ENCODE results near the gene ANKS3. TPM values are rescaled to one million over a fixed set of nuclear protein-coding genes. Genes with fewer than 3 reads are reported as not detected.

ANKS3 gene
- total RNA-seq, 2 donors from 2014 or later: 29.8 to 41.8 TPM

DNA sequence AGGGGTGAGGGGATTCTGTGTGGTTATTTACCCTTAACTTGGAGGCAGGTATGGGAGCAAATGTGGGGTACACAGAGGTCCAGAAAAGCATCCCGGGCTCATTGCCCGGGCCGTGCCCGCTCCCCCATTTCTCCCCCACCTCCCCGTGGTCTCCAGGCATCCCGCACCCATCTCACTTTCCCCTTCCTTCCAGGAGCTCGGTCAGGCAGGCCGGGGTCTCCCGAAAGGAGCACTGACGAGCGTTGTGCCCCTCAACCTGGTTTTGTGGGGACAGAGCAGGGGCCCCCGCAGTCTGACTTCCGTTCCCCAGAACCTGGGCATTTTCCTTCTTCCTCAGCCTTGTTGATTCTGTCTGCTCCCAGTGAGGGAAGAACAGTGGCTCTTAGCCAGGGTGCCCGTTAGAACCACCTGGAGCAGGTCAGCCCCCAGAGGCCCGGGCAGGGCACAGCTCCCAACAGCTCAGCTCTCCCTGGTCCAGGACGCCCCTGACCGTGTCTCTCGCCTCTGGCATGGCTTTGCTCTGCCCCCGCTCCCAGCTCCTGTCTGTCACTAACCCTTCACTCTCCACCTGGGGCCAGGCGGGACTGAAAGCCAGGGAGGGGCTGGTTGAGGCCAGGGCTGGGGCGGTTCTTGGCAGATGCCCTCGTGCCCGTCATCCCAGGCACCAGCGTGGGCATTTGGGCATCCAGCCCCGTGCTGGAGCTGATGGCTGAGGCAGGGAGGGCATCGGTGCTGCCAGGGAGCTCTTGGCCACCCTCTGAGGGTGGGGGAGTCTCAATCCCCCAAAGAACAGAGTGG is 53.2 kb downstream of the ANKS3 start:
- TF ChIP-seq, protein P1, sequence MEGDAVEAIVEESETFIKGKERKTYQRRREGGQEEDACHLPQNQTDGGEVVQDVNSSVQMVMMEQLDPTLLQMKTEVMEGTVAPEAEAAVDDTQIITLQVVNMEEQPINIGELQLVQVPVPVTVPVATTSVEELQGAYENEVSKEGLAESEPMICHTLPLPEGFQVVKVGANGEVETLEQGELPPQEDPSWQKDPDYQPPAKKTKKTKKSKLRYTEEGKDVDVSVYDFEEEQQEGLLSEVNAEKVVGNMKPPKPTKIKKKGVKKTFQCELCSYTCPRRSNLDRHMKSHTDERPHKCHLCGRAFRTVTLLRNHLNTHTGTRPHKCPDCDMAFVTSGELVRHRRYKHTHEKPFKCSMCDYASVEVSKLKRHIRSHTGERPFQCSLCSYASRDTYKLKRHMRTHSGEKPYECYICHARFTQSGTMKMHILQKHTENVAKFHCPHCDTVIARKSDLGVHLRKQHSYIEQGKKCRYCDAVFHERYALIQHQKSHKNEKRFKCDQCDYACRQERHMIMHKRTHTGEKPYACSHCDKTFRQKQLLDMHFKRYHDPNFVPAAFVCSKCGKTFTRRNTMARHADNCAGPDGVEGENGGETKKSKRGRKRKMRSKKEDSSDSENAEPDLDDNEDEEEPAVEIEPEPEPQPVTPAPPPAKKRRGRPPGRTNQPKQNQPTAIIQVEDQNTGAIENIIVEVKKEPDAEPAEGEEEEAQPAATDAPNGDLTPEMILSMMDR (IDR thresholded peaks at IDR 0.05): no peak
- Histone ChIP-seq H3K4me3 (no peak overlapping the region), H3K27ac (no peak overlapping the region), H3K9me3 (no peaks in the 10 kb centered on the region), H3K4me1 (ENCODE audit: control insufficient read depth in 1 of 2, low read depth in 2 of 2) (no peaks in the 10 kb centered on the region), H3K27me3 (replicated peaks; ENCODE audit: insufficient read depth) (no peaks in the 10 kb centered on the region), H3K36me3 (peaks cover 50% of the 10 kb centered on the region)
- ATAC-seq (ENCODE audit: insufficient number of reproducible peaks, low FRiP score, low read depth): no peak
- DNase-seq (ENCODE audit: low spot score): no peak

DNA sequence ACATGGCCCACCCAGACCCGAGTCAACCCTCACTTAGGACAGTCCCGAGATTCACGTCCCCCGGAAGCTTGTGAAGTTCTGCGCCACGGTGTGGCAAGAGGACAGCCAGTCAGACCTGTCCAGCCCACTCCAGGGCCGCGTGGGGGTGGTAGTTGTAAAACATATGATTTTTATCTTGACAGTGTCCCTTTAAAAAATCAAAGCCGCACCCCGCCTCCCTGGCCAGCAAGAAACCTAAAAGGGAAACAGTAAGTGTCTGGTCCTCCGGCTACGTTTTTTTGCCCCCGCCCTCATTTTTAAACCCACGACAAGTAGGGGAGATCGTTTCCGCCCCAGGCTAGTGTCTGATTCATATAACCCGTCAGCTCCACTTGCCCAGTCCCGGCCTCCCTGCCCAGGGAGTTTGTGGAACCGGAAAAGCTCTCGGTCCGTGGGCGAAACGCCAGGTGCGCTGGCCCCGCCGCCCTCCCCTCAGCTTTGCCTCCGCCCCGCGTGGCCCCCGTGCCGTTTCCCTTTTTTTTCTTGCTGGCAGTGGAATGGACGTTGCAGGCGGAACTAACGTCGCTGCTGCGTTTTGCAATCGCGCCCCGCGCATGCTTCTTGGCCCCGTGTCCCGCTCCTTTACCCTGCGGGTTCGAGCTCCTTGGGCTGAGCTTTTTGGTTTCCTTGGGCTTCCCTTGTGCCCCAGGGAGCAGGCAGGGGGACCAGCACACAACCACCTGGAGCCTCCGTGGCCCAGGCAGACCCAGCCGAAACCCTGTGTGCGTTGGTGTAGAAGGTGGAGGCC is 54.0 kb downstream of the ANKS3 start:
- H3K9me3 ChIP-seq: no peaks in the 10 kb centered on the region
- no peaks in the 10 kb centered on the region for H3K27me3 ChIP-seq (replicated peaks; ENCODE audit: insufficient read depth)
- DNase-seq (ENCODE audit: low spot score): no peak
- H3K4me3 ChIP-seq: no peak overlapping the region
- H3K4me1 ChIP-seq (ENCODE audit: control insufficient read depth in 1 of 2, low read depth in 2 of 2): no peaks in the 10 kb centered on the region
- H3K27ac ChIP-seq: no peak overlapping the region
- peaks cover 47% of the 10 kb centered on the region for H3K36me3 ChIP-seq
- ATAC-seq (ENCODE audit: insufficient number of reproducible peaks, low FRiP score, low read depth): no peak
- TF ChIP-seq, protein P1 (IDR thresholded peaks at IDR 0.05): no peak

DNA sequence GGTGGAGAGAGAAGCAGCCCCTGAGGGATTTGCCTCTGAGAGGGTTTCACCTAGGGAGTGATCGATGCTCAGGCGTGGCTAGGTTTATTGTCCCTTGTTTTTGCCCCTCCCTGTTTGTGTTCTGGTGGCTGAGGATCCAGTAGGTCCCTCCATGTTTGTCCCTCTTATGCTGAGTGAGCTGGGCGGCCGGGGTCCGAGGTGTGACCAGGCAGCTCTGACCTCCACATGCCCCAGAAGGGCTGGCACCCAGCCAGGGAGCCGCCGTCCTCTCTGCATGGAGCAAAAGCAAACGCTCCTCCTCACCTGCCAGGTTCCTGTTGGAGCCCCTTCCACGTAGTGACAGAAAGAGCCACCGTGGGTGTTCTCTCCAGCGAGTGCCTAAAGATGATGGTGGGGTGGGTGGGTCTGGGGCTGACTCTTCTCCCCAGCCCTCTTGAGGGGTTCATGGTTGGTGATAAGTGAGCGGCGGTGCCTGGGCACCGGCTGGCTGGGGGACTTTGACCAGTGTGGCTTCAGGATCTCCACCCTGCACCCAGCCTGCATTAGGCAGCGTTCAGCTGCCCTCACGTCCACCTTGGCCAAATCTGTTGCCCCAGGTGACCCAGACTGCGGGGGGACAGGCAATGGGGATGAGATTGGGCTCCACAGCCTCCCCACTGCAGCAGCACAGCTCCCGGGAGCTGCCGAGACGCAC is 54.8 kb downstream of the ANKS3 start:
- Histone ChIP-seq H3K27me3 (replicated peaks; ENCODE audit: insufficient read depth) (no peaks in the 10 kb centered on the region), H3K27ac (no peak overlapping the region), H3K4me3 (no peak overlapping the region), H3K9me3 (no peaks in the 10 kb centered on the region), H3K4me1 (ENCODE audit: control insufficient read depth in 1 of 2, low read depth in 2 of 2) (no peaks in the 10 kb centered on the region), H3K36me3 (peaks cover 41% of the 10 kb centered on the region)
- ATAC-seq (ENCODE audit: insufficient number of reproducible peaks, low FRiP score, low read depth): no peak
- TF ChIP-seq, protein P1 (IDR thresholded peaks at IDR 0.05): no peak
- DNase-seq (ENCODE audit: low spot score): no peak

DNA sequence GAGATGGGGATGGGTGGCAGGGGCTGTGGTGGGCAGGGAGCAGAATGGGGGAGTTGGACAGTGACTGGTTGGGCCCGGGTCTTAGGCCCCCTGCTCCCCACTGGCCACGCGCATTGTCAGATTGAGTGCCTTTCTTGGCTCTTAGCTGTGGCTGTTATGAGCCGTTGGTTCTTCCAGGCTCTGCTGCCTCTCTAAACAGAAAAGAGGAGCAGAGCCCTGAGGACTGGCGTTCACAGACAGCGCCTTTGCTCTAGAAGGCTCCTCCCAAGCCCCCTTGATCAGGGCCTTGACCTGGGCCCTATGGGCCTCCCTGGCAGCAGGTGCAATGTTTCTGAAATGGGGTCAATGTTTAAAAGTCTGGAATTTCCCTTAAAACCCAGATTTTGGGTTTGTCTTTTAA is 55.5 kb downstream of the ANKS3 start:
- Histone ChIP-seq H3K9me3 (no peaks in the 10 kb centered on the region), H3K27ac (no peak overlapping the region), H3K4me3 (no peak overlapping the region), H3K36me3 (peaks cover 35% of the 10 kb centered on the region), H3K27me3 (replicated peaks; ENCODE audit: insufficient read depth) (no peaks in the 10 kb centered on the region), H3K4me1 (ENCODE audit: control insufficient read depth in 1 of 2, low read depth in 2 of 2) (no peaks in the 10 kb centered on the region)
- ATAC-seq (ENCODE audit: insufficient number of reproducible peaks, low FRiP score, low read depth): no peak
- TF ChIP-seq, protein P1 (IDR thresholded peaks at IDR 0.05): no peak
- no peak for DNase-seq (ENCODE audit: low spot score)

DNA sequence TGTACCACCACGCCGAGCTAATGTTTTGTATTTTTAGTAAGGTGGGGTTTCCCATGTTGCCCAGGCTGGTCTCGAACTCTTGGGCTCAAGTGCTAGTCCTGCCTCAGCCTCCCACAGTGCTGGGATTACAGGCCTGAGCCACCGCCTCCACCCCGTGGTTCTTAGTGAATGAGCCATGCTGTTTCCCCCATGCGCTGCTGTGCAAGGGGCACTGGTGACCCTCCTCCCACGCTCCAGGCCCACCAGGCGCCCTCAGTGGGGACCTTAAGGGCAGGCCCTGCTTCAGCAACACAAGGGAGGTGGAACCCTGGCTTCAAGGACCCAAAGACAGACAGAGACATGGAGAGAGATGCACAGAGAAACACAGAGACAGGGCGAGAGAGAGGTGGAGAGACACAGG is 56.1 kb downstream of the ANKS3 start:
- no peaks in the 10 kb centered on the region for H3K27me3 ChIP-seq (replicated peaks; ENCODE audit: insufficient read depth)

More for the DNA sequence above, 56.1 kb downstream of the ANKS3 start:
- no peak for ATAC-seq (ENCODE audit: insufficient number of reproducible peaks, low FRiP score, low read depth)
- Histone ChIP-seq H3K4me3 (no peak overlapping the region), H3K27ac (no peak overlapping the region), H3K4me1 (ENCODE audit: control insufficient read depth in 1 of 2, low read depth in 2 of 2) (no peaks in the 10 kb centered on the region), H3K9me3 (no peaks in the 10 kb centered on the region), H3K36me3 (peaks cover 40% of the 10 kb centered on the region)
- no peak for DNase-seq (ENCODE audit: low spot score)
- TF ChIP-seq, protein P1 (IDR thresholded peaks at IDR 0.05): no peak

Measured in thoracic aorta (tissue), 2 donors.